Fibroblast of the conjunctiva (primary cell): ENCODE measurements around the gene XRCC2.
"Not testable (repeated sequence)": the region's sequence is repeated elsewhere in the genome, so short reads cannot be mapped to it uniquely, and the experiment has no call there.

Experiments
- DNase-seq: peaks from one replicate; pipeline ENCODE4 v3.0.0-alpha.2; 2010; ENCODE audit warnings: low read depth

XRCC2 gene

DNA sequence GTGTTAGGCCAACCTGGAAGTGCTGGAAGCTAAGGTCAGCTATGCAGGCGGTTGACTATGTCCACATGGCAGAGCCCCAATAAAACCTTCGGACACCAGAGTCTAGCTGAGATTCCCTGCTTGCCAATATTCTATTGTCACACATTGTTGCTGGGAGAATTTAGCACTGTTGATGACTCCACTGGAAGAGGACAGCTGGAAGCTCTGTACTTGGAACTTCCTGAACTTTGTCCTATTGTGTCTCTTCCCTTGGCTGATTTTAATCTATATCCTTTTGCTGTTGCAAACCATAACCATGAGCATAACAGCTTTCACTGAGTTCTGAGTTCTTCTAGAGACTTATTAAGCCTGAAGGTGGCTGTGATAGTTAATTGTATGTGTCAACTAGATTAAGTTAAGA lies 12.0 kb downstream of the XRCC2 start:
- DNase-seq: no peak

DNA sequence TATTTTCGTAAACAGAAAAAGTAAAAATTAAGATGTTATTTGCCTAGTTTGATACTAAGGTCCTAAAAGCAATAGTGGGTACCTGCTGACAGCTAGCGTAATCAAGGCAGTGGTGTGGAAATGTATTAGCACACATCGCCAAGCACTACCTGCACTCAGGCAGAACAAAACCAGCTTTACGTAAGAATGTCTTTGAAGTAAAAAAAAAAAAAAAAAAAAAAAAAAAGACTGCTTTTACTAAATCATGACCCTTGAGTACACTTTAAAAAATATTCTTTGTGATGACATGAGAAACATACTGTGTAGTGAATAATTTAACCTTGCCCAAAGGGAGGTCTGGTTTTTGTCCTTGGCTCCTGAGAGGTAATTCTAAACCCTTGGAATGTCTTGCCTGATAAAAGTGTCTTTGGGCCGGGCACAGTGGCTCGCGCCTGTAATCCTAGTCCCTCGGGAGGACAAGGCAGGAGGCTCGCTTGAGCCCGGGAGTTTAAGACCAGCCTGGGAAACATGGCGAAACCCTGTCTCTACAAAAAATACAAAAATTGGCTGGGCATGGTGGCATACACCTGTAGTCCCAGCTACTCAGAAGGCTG lies 12.7 kb downstream of the XRCC2 start:
- no peak for DNase-seq

DNA sequence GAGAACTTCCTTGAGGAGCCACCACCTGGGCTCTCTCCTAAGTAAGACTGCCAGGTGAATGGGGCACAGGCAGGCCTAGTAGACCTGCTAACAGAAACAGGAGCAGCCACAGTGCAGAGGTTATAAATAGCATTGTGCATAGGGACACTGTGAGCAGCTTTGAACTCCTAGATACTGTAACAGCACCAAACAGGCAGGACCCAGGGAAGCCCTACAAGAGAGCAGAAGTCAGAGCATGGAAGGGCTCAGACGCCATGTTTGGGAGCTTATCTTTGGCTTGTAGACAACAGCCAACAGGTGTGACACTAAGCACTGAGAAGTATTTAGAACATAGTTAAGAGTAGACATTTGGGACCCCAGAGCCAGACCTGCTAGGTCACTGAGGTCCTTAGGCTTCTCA lies 14.5 kb downstream of the XRCC2 start:
- no peak for DNase-seq

DNA sequence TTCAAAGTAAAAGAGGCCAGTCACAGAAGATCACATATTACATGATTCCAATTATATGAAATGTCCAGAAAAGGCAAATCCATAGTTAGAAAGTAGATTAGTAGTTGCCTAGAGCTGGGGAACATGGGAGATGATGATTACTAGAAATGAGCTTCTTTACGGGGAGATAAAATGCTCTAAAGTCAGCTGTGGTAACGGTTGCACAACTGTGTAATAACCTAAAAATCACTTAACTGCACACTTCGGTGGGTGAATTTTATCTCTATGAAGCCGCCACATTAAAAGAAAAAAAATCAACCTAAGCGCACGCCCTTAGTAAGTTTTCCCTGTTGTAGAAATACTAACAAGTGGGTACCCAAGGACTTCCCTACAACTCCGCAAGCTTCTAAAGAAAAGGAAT lies 15.9 kb downstream of the XRCC2 start:
- DNase-seq: no peak

GRCh38 chr7:152654971-152655370 lies 21.0 kb downstream of the XRCC2 start:
- DNase-seq: no peak

- DNase-seq: no peak
These were observed 26.7 kb downstream of the XRCC2 start for GRCh38 chr7:152649220-152649619.

DNA sequence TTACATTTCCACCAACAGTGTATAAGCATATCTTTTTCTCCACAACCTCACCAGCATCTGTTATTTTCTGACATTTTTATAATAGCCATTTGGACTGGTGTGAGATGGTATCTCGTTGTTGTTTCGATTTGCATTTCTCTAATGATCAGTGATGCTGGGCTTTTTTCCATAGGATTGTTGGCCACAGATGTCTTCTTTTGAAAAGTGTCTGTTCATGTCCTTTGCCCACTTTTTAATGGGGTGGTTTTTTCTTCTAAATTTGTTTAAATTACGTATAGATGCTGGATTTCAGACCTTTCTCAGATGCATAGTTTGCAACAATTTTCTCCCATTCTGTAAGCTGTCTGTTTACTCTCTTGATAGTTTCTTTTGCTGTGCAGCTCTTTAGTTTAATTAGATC lies 28.9 kb downstream of the XRCC2 start:
- no peak for DNase-seq

GRCh38 chr7:152646579-152646978 lies 29.4 kb downstream of the XRCC2 start:
- not testable (repeated sequence) for DNase-seq

- DNase-seq: no peak
These were observed 31.9 kb downstream of the XRCC2 start for GRCh38 chr7:152643979-152644559.

DNA sequence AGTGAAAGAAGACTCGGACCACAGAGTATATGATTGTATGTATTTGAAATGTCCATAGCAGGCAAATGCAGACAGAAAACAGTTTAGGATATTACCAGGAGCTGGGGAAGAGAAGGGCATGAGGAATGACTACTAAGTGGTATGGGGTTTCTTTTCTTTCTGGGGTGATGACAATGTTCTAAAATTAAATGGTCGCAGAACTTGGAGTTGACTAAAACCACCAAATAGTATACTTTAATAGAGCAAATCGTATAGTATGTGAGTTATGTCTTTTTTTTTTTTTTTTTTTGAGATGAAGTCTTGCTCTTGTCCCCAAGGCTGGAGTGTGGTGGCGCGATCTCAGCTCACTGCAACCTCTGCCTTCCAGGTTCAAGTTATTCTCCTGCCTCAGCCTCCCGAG lies 34.6 kb downstream of the XRCC2 start:
- DNase-seq: no peak

GRCh38 chr7:152640829-152641228 lies 35.1 kb downstream of the XRCC2 start:
- no peak for DNase-seq

DNA sequence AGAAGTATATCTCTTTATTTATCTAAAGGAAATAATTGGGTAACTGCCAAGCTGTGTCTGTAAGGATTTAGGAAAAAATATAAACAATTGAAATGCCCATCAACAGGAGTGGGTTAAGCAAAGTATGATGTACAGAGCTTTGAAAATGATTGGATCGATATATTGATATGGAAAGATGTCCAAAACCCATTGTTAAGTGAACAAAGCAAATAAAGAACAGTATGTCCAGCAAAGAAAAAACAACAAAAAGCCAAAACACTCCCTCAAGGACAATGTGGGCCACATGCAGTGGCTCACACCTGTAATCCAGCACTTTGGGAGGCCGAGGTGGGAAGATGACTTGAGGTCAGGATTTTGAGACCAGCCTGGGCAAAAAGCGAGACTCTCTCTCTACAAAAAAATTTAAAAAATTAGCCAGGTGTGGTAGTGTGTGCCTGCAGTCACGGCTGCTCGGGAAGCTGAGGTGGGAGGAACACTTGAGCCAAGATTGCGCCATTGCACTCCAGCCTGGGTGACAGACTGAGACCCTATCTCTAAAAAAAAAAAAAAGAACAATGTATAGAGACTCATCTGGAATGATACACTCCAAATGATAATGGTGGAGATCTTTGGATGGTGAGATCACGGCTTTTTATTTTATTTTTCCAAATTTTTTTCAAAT lies 37.9 kb downstream of the XRCC2 start:
- no peak for DNase-seq

- DNase-seq: no peak
These were observed 38.8 kb downstream of the XRCC2 start for GRCh38 chr7:152637161-152637560.

- DNase-seq: no peak
These were observed 39.5 kb downstream of the XRCC2 start for GRCh38 chr7:152636441-152636840.

DNA sequence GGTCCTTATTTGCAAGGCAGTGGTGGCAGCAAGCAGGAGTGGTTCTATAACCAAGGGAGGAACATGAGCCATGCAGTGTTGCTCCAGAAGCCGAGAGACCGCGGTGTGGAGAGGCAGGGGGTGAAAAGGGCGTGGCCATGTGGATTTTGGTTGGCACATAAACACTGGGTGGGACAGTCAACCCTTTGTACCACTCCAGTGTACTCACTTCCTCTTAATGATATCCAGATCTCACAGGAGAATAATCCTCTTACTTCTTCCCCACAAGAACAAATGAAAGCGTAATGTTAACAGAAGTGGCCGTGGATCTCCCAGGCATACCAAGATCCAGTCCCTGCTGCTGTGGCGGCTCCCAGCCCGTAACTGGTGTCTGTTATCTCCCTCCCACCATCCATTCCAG lies 42.4 kb downstream of the XRCC2 start:
- DNase-seq: no peak

- no peak for DNase-seq
These were observed 42.9 kb downstream of the XRCC2 start for GRCh38 chr7:152633072-152633471.

GRCh38 chr7:152628772-152629171 lies 47.2 kb downstream of the XRCC2 start:
- DNase-seq: not testable (repeated sequence)

- no peak for DNase-seq
These were observed 51.7 kb downstream of the XRCC2 start for GRCh38 chr7:152624228-152624627.

- DNase-seq: no peak
These were observed 54.5 kb downstream of the XRCC2 start for GRCh38 chr7:152621426-152621825.

DNA sequence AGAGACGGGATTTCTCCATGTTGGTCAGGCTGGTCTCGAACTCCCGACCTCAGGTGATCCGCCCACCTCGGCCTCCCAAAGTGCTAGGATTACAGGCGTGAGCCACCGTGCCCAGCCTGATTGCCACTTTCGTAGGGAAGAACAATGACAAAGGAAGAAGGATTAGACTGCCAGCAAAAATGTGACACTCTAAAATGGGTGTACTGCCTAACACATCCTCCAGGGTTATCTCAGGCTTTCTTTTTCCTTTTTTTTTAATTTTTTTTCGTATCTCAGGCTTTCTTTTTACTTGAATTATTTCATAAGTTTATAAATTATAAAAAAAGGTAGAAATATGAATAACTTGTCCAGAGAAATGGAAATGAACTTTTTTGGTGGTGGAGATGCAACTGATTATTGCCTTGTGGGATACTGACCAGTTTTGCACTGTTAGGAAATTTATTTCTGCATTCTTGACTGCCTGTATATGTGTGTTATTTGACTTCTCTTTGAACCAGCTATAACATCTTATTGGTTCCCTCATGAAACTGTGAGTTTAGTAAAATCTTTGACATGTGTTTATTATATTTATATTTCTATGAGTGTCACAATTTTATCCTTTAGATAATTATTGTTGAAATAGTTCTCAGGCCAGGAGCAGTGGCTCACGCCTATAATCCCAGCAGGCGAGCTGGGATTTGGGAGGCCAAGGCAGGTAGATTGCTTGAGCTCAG lies 56.8 kb downstream of the XRCC2 start:
- no peak for DNase-seq

GRCh38 chr7:152618427-152618826 lies 57.5 kb downstream of the XRCC2 start:
- DNase-seq: no peak

DNA sequence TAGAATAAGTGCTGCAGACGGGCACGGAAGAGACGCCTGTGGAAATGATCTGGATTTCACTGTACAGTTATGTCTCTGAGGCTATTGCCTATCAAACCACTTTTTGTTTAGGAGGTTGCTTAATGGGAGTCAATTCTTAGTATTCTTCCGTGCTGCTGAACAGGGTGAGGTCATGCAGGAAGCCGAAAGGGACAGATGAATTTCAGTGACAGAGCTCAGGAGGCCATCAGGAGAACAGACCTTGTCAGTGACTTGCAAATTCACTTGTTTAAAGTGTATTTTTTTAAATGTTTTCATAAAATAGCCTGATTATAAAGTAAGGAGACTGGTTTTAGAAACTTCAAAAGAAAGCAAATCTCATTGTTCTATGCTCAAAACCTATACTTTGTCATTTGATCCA lies 58.9 kb downstream of the XRCC2 start:
- DNase-seq: no peak
